H1 (cell line): ENCODE measurements around the gene GSTCD. TPM values are rescaled to one million over a fixed set of nuclear protein-coding genes. Genes with fewer than 3 reads are reported as not detected.
A peak's percentile ranks its signal among the peaks of the same experiment; 100 is the strongest.

ENCODE experiments used
- CTCF ChIA-PET: fragments of 300-600 bp; sonication (Branson Sonifier 250); formaldehyde crosslinking; loops from one replicate; lab custom pipeline; 2021; ENCODE audit not compliant: partially characterized antibody; lab: Charles Lee
- POLR2A ChIA-PET: fragments of 300-600 bp; sonication (Branson Sonifier 250); formaldehyde crosslinking; loops from one replicate; lab custom pipeline; 2021; ENCODE audit warnings: inconsistent platforms; ENCODE audit not compliant: partially characterized antibody; lab: Charles Lee
- DNase-seq, 2 experiments: peaks; one replicate each; pipeline versions ENCODE4 v3.0.0 to v3.0.0-alpha.2; 2010 to 2022; ENCODE audit warnings: low spot score in 2 of 2, low read depth in 1 of 2, mixed read lengths in 1 of 2
- FAIRE-seq: peaks from 2 replicates; lab custom pipeline; 2011; peaks lifted over from hg19 to GRCh38; lab: Jason Lieb, UNC
- H2AFZ ChIP-seq: 2 replicates; pipeline ENCODE4 v1.8.1; 2012; ENCODE audit warnings: low read length, inconsistent platforms
- H2AK5ac ChIP-seq: 2 replicates; pipeline ENCODE4 v1.6.1; 2013; ENCODE audit warnings: low read depth, low read length
- H2BK120ac ChIP-seq: replicated peaks from 2 replicates; pipeline ENCODE3; 2013; ENCODE audit warnings: low read depth, low read length, inconsistent platforms
- H2BK12ac ChIP-seq: 2 replicates; pipeline ENCODE4 v1.6.1; 2013; ENCODE audit warnings: low read depth, low read length
- H2BK15ac ChIP-seq: 2 replicates; pipeline ENCODE4 v1.6.1; 2013; ENCODE audit warnings: low read length
- H2BK20ac ChIP-seq: 2 replicates; pipeline ENCODE4 v1.6.1; 2013; ENCODE audit warnings: low read length
- H2BK5ac ChIP-seq: 2 replicates; pipeline ENCODE4 v1.6.1; 2013; ENCODE audit warnings: low read depth, low read length
- H3K14ac ChIP-seq: 2 replicates; pipeline ENCODE4 v1.6.1; 2013; ENCODE audit warnings: inconsistent platforms; ENCODE audit not compliant: insufficient read length
- H3K18ac ChIP-seq: 2 replicates; pipeline ENCODE4 v1.6.1; 2013; ENCODE audit warnings: low read length; ENCODE audit errors: extremely low read depth
- H3K23ac ChIP-seq: 2 replicates; pipeline ENCODE4 v1.6.1; 2013; ENCODE audit warnings: inconsistent platforms; ENCODE audit not compliant: insufficient read length
- H3K23me2 ChIP-seq: 2 replicates; pipeline ENCODE4 v1.6.1; 2013; ENCODE audit warnings: low read depth, low read length
- H3K27ac ChIP-seq: 2 replicates; pipeline ENCODE4 v1.6.1; 2011; ENCODE audit warnings: low read depth, low read length, inconsistent platforms
- H3K27me3 ChIP-seq, 4 experiments: replicated peaks in 1 of 4; 1 replicate in 1 of 4; 2 replicates in 3 of 4; pipeline versions ENCODE4 v1.6.1 to v1.8.1; 2011 to 2013; ENCODE audit warnings: low read length in 3 of 4, mild to moderate bottlenecking in 3 of 4, inconsistent platforms in 2 of 4, mixed read lengths in 2 of 4, moderate library complexity in 1 of 4; ENCODE audit not compliant: control insufficient read depth in 3 of 4, insufficient read depth in 3 of 4; ENCODE audit errors: extremely low read depth in 1 of 4
- H3K36me3 ChIP-seq, 4 experiments: 2 replicates each; pipeline versions ENCODE4 v1.6.1 to v1.8.1; 2011 to 2013; ENCODE audit warnings: mild to moderate bottlenecking in 4 of 4, low read length in 3 of 4, moderate library complexity in 2 of 4, control low read depth in 1 of 4, inconsistent platforms in 1 of 4; ENCODE audit not compliant: insufficient read depth in 4 of 4, control insufficient read depth in 2 of 4
- H3K4ac ChIP-seq: replicated peaks from 2 replicates; pipeline ENCODE3; 2013; ENCODE audit warnings: low read length, low read depth, mixed read lengths, inconsistent platforms; ENCODE audit not compliant: insufficient read length
- H3K4me1 ChIP-seq, 4 experiments: replicated peaks in 1 of 4; 1 replicate in 1 of 4; 2 replicates in 3 of 4; pipeline versions ENCODE4 v1.6.1 to v1.8.1; 2011 to 2013; ENCODE audit warnings: low read length in 3 of 4, inconsistent platforms in 2 of 4, mixed read lengths in 1 of 4; ENCODE audit not compliant: insufficient read depth in 4 of 4, control insufficient read depth in 3 of 4
- H3K4me2 ChIP-seq, 2 experiments: 2 replicates each; pipeline versions ENCODE4 v1.6.1 to v1.8.1; 2011 to 2013; ENCODE audit warnings: low read depth in 2 of 2, low read length in 2 of 2, control low read depth in 1 of 2, inconsistent platforms in 1 of 2, mild to moderate bottlenecking in 1 of 2; ENCODE audit not compliant: insufficient read depth in 1 of 2
- H3K4me3 ChIP-seq, 4 experiments: fragments of 200-600, 300-600 bp in 1 of 4; sonication (generic), shearing (Covaris generic), sonication (Bioruptor Twin) in 1 of 4; 2 replicates each; pipeline versions ENCODE4 v1.5.1 to v1.8.1; 2011 to 2016; ENCODE audit warnings: low read length in 4 of 4, low read depth in 3 of 4, control low read depth in 2 of 4, inconsistent platforms in 2 of 4, mild to moderate bottlenecking in 2 of 4, mixed read lengths in 1 of 4, moderate library complexity in 1 of 4; ENCODE audit not compliant: insufficient read depth in 2 of 4; ENCODE audit errors: extremely low read depth in 1 of 4
- H3K56ac ChIP-seq: replicated peaks from 2 replicates; pipeline ENCODE3; 2013; ENCODE audit warnings: low read depth, mild to moderate bottlenecking, mixed read lengths, low read length, inconsistent platforms; ENCODE audit not compliant: insufficient read length
- H3K79me1 ChIP-seq: 2 replicates; pipeline ENCODE4 v1.6.1; 2013; ENCODE audit warnings: low read depth, low read length, control low read depth
- H3K79me2 ChIP-seq, 2 experiments: 2 replicates each; pipeline versions ENCODE4 v1.6.1 to v1.8.1; 2012 to 2013; ENCODE audit warnings: low read length in 2 of 2, mild to moderate bottlenecking in 2 of 2, inconsistent platforms in 1 of 2; ENCODE audit not compliant: insufficient read depth in 2 of 2, control insufficient read depth in 1 of 2
- H3K9ac ChIP-seq, 4 experiments: replicated peaks in 1 of 4; 1 replicate in 1 of 4; 2 replicates in 3 of 4; pipeline versions ENCODE4 v1.6.1 to v1.8.1; 2011 to 2013; ENCODE audit warnings: low read depth in 3 of 4, low read length in 3 of 4, control low read depth in 2 of 4, mild to moderate bottlenecking in 2 of 4, moderate library complexity in 2 of 4, inconsistent platforms in 1 of 4; ENCODE audit errors: extremely low read depth in 1 of 4
- H3K9me3 ChIP-seq, 2 experiments: 2 replicates each; pipeline versions ENCODE4 v1.6.1 to v1.8.1; 2012 to 2013; ENCODE audit warnings: mild to moderate bottlenecking in 2 of 2, moderate library complexity in 2 of 2, control low read depth in 1 of 2, inconsistent platforms in 1 of 2, low read depth in 1 of 2, low read length in 1 of 2, mixed read lengths in 1 of 2; ENCODE audit not compliant: insufficient read depth in 2 of 2
- H4K20me1 ChIP-seq, 2 experiments: replicated peaks in 1 of 2; 2 replicates each; pipeline versions ENCODE3 to v1.8.1; 2011 to 2013; ENCODE audit warnings: inconsistent platforms in 2 of 2, low read length in 2 of 2, mild to moderate bottlenecking in 1 of 2; ENCODE audit not compliant: insufficient read depth in 2 of 2, control insufficient read depth in 1 of 2
- H4K5ac ChIP-seq: 2 replicates; pipeline ENCODE4 v1.6.1; 2013; ENCODE audit warnings: low read length, low read depth, mixed read lengths, inconsistent platforms; ENCODE audit not compliant: insufficient read length
- H4K8ac ChIP-seq: 2 replicates; pipeline ENCODE4 v1.8.0; 2013; ENCODE audit warnings: mild to moderate bottlenecking, moderate library complexity, low read length, inconsistent platforms; ENCODE audit not compliant: insufficient read depth; ENCODE audit errors: extremely low read depth
- H4K91ac ChIP-seq: replicated peaks from 2 replicates; pipeline ENCODE3; 2013; ENCODE audit warnings: low read length, mixed read lengths, inconsistent platforms; ENCODE audit not compliant: insufficient read length
- JUND ChIP-seq: IDR thresholded peaks from 2 replicates; pipeline ENCODE4 v1.6.1; 2011; ENCODE audit warnings: mild to moderate bottlenecking, improper control_type of control experiment, low read length
- SUZ12 ChIP-seq: fragments of 200-600 bp; sonication (generic); IDR thresholded peaks from 2 replicates; pipeline ENCODE4 v1.6.1; 2012; ENCODE audit warnings: mild to moderate bottlenecking, inconsistent platforms, low read length, moderate library complexity, mixed read lengths
- WGBS, 2 experiments: shearing (Covaris generic) in 1 of 2; methylation state at CpG; one replicate each; pipeline versions ENCODE4 v1.1.6 to v1.1.7; 2013 to 2015; ENCODE audit warnings: low lambda C conversion rate in 2 of 2, mixed read lengths in 2 of 2, inconsistent platforms in 1 of 2, low coverage in 1 of 2, missing lambda C conversion rate in 1 of 2; ENCODE audit not compliant: insufficient replicate concordance in 2 of 2, insufficient coverage in 1 of 2, insufficient read length in 1 of 2; ENCODE audit errors: extremely low coverage in 1 of 2, missing lambda C conversion rate in 1 of 2; 5-methylcytosine and 5-hydroxymethylcytosine counted together
- polyA plus RNA-seq, 7 experiments: library from polyadenylated mRNA; depleted of rRNA in 3 of 7; stranded (reverse) in 5 of 7; unstranded in 2 of 7; fragments of >200 nt in 5 of 7; fragments of 200-250 nt in 2 of 7; gene quantifications; 1 replicate in 5 of 7; 2 replicates in 1 of 7; 4 replicates in 1 of 7; pipeline versions ENCODE4 v1.2.1 to v1.2.3, GENCODE V29; 2011 to 2013; ENCODE audit warnings: missing spikeins in 2 of 7, mixed read lengths in 2 of 7
- total RNA-seq: library from RNA; stranded (reverse); fragmentation: NEBNext Ultra II Directional; extraction: Animal tissue kit (Norgen Biotek cat#: 25700); gene quantifications from 2 replicates; pipeline ENCODE4 v1.2.1, GENCODE V29; 2021

Gene GSTCD
- total and polyA plus RNA-seq, 2 of the 8 experiments (the other 6 are each of a cell fraction or from before 2014, with no cell fraction given) = 8.5 to 24.6 TPM

DNA sequence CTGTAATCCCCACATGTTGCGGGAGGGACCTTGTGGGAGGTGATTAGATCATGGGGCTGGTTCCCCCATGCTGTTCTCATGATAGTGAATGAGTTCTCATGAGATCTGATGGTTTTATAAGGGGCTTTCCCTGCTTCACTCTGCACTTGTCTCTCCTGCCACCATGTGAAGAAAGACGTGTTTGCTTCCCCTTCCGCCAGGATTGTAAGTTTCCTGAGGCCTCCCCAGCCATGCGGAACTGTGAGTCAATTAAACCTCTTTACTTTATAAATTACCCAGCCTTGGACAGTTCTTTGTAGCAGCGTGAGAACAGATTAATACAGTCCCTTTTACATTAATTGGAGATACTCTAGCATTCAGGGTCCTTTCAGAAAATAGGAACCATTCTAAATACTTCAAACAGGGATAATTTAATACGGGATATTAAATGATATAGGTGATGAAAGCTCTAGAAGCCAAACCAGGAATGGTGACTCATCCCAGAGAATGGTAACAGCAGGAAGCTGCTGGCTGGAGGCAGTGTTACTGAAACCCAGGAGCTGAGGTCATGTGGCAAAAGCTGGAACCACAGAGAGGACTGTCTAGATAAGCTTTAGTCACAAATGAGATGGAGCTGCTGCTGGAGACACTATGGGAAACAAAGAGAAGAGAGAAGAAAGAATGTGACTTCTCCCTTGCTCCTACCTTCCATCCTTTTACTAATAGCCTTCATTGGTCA lies 57.3 kb downstream of the GSTCD start:
- Histone ChIP-seq H3K56ac (no peak overlapping the region), H4K20me1 (peaks cover 0 to 2% of the 10 kb centered on the region in 2 experiments), H2AK5ac (no peak overlapping the region), H3K79me2 (no peaks in the 10 kb centered on the region), H3K27me3 (no peaks in the 10 kb centered on the region), H2AFZ (no peak overlapping the region), H4K5ac (no peak overlapping the region), H2BK15ac (no peak overlapping the region), H3K79me1 (no peaks in the 10 kb centered on the region; the same call in 1 of the 2 replicates), H2BK5ac (no peak overlapping the region), H3K9me3 (no peaks in the 10 kb centered on the region), H3K4me2 (no peak overlapping the region), H3K4me1 (no peaks in the 10 kb centered on the region), H2BK20ac (no peak overlapping the region), H3K18ac (no peak overlapping the region), H2BK12ac (no peak overlapping the region), H3K4me3 (no peak overlapping the region), H3K23me2 (no peaks in the 10 kb centered on the region), H4K91ac (no peak overlapping the region), H3K36me3 (peaks cover 0 to 5% (median 0%) of the 10 kb centered on the region in 4 experiments; a peak in 1 of 8 replicates), H4K8ac (no peak overlapping the region), H3K23ac (no peak overlapping the region), H3K4ac (no peak overlapping the region), H2BK120ac (no peak overlapping the region), H3K9ac (no peak overlapping the region), H3K27ac (no peak overlapping the region), H3K14ac (no peak overlapping the region)
- TF ChIP-seq SUZ12 (no peak), JUND (0 out of 2 replicates have a peak, but pooled peaks have one; percentile 73)
- WGBS, 2 experiments = 91% methylated on average over 6 of the region's 6 CpGs; no CpG with 5 or more reads in 1 of the 2 experiments
- DNase-seq (peak in 1 of 2 experiments; percentile 3), FAIRE-seq (no peak)
- CTCF ChIA-PET = no interaction called here
- POLR2A ChIA-PET = interaction anchor here (0.6 kb wide), 1 partner anchor 56 kb away, joined by 3 read pairs; no protein-coding TSS in a partner anchor
